ENCODE results near the gene FGF1.
"Not testable (repeated sequence)": the region's sequence is repeated elsewhere in the genome, so short reads cannot be mapped to it uniquely, and the experiment has no call there.

FGF1 gene

DNA sequence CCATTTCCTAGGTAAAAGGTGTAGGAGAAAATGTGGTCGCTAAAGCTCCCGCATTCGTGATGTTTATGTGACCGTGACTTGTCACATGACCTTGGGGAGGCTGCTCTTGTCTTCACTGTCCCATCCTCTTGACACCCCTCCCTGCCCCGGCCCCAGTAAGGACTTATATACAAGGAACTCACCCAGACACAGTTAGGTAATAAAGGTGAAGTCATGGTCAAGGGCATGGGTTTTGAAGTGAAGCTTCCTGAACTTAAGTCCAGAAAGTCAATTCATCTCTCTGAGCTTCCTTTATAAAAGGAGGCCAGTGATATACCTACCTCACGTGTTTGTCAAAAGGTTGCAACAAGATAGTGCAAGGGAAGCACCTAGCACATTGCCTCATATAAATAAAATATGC lies 17.6 kb downstream of the FGF1 start:
- no peak for ATAC-seq
- no peak for DNase-seq

DNA sequence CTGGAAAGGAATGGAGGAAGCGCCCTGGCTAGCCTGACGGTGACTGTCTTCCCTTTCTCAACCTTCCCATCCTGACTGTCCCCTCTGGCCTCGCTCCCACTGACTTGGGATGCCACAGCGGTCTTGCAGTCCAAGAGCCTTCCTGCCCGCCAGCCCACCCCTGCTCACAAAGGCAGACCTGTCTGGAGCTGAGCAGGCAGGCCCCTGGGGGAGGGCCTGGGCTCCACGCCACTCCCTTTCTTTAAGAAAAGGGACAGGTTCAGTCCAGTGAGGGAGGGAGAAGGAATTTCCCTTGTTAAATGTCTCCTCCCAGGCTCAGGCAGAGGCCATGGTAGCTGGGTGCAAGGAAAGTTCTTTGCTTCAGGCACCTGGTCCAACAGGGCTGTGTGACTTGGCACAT lies 18.1 kb downstream of the FGF1 start:
- no peak for ATAC-seq

GRCh38 chr5:142664636-142665035 lies 21.3 kb downstream of the FGF1 start:
- ATAC-seq (no peak), DNase-seq (no peak)

More for the DNA sequence above, 18.1 kb downstream of the FGF1 start:
- no peak for DNase-seq

GRCh38 chr5:142664067-142664466 lies 21.8 kb downstream of the FGF1 start:
- no peak for DNase-seq
- no peak for ATAC-seq

DNA sequence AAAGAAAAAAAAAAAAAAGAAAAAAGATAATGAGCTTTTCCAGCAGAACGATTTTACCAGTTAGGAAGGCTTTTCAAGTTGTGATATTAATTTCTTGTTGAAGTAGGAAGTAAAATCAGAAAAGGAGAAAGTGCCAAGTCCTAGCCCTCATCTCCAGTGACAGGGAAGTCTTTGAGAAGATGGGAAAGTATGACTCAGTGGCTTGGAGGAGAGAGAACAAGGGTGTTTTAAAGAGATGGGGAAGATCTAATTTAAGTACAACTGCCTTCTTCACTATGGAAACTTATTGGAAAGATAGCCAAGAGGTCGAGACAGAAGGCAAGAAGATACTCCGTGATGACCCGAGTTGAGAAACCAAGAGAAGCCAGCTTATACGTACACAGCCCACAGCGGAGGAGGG lies 22.6 kb downstream of the FGF1 start:
- ATAC-seq (no peak), DNase-seq (no peak)

GRCh38 chr5:142661957-142662356 lies 23.9 kb downstream of the FGF1 start:
- DNase-seq (no peak), ATAC-seq (no peak)

DNA sequence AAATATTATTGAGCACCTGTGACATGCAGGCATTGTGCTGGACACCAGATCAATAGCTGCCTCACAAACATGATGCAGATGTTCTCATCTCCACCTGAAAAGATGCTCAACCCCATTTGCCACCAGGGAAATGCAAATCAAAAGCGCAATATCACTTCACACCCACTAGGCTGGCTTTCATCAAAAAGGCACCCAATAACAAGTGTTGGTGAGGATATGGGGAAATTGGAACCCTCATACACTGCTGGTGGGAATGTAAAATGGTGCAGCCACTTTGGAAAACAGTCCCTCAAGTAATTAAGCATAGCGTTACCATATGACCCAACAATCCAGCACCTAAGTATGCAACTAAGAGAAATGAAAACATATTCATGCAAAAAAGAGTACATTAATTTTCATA lies 24.7 kb downstream of the FGF1 start:
- ATAC-seq (no peak), DNase-seq (no peak)

- DNase-seq (no peak), ATAC-seq (no peak)
These were observed 25.2 kb downstream of the FGF1 start for GRCh38 chr5:142660731-142661130.

DNA sequence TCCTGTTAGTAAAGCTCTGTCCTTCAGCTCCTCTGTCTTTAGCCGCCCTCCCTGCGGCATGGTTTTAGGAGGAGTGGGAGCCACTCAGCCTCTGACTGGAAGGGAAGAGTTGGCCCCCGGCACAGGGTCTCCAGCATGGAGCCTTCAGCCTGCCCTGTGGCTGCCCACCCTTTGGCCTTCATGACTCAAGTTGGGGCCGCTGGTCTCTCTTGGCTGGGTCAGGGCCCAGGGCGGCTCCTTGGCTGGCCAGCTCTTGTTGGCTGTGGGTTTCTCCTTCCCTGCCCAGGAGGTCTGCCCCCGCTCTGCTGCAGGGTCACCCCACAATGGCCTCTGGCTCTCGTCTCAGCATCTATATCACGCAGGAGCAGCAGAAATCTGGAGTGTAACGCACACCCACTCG lies 25.7 kb downstream of the FGF1 start:
- ATAC-seq: no peak
- no peak for DNase-seq

DNA sequence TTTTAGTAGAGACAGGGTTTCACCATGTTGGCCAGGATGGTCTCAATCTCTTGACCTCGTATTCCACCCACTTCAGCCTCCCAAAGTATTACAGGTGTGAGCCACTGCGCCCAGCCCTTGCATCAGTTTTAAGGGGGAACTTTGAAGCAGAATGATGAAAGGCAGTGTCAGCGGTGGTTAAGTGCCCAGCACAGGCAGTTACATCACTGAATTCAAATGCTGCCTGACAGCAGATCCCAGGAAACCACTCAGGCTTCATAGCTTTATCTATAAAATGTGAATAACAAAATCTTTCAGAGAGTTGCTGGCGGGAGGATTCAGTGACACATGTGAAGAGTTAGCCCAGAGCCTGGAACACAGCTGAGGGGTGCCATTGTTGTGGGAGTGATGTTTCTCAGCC lies 26.5 kb downstream of the FGF1 start:
- no peak for DNase-seq

GRCh38 chr5:142658278-142658677 lies 27.6 kb downstream of the FGF1 start:
- DNase-seq: no peak
- no peak for ATAC-seq

More for the DNA sequence above, 26.5 kb downstream of the FGF1 start:
- ATAC-seq: no peak

DNA sequence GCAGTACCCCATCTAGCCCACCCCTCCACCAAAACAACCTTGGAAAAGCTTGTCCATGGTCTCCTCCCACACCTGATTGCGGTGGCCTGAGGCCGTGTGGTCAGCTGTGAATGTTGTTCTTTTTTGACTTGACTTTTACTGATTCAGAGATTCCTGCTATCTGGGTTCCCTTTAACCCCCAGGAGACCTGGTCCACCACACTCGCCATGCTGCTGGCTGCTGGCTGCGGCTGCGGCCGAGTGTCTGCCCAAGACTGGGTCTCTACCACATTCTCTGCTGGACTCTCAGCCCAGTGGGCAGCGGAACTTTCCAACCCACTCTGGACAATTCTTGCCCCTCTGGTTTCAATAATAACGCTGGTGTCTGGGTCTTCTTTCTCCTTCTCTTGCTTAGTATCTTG lies 28.4 kb downstream of the FGF1 start:
- DNase-seq (no peak), ATAC-seq (no peak)

GRCh38 chr5:142655339-142656267 lies 30.3 kb downstream of the FGF1 start:
- DNase-seq (peak; percentile 84), ATAC-seq (peak; percentile 78)

- DNase-seq (no peak), ATAC-seq (no peak)
These were observed 31.3 kb downstream of the FGF1 start for GRCh38 chr5:142654578-142655058.

GRCh38 chr5:142653321-142653720 lies 32.6 kb downstream of the FGF1 start:
- ATAC-seq: no peak

DNA sequence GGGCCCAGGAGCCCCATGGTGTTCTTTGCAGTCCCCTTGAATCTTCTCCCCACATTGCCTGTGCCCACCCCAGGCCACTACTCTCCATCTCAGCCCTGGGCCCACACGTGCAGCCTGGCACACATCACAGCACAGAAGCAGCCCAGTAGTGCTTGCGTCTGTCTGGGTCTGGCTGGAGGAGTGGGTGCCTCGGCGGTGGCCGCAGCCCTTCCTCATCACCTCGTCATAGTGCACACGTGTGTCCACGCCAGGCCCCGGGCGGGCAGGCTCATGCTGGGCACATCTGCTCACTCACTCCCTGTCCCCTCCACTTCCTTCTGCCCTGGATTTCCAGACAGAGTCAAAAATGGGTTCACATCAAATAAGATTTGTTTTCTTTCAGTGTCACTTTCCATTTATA lies 33.3 kb downstream of the FGF1 start:
- ATAC-seq: no peak
- no peak for DNase-seq

More at GRCh38 chr5:142653321-142653720, 32.6 kb downstream of the FGF1 start:
- no peak for DNase-seq

DNA sequence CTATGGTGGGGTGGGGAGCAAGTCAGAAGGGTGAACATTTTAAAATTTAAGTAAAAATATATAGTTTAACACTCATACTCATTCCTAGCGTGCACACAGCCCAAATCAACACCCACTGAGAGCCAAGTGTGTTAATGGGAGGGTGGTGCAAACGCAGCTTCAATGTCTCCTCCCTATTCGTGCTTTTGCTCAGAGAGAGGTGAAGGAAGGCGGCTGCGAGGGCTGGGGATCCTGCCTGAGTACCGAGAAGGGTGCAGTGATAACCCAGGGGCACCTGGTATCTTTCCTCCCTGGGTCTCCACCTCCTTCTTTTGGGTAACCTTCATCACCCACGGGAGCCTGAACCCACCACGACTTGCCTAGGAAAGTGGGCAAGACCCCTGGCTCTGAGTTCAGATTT lies 35.0 kb downstream of the FGF1 start:
- no peak for ATAC-seq
- no peak for DNase-seq

DNA sequence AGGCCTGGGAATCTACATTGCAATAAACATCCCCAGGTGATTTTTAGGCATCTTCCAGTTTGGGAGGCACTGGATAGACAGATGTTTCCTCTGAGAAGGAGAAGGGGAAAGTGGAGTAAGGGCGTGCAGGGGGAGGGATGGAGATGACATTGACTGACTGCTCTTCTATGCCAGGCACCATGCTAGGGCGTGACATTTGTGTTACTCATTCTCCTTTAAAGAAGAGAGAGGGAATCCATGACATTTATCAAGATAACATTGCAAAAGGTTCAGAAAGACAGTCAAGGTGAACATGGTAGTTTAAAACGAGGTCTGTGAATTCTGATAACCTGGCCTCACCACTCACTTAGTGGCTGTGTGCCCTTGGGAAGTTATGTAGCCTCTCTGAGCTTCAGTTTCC lies 35.8 kb downstream of the FGF1 start:
- DNase-seq (no peak), ATAC-seq (no peak)

- DNase-seq, ATAC-seq: not testable (repeated sequence)
These were observed 37.8 kb downstream of the FGF1 start for GRCh38 chr5:142648108-142648507.

GRCh38 chr5:142645456-142645855 lies 40.4 kb downstream of the FGF1 start:
- ATAC-seq (no peak), DNase-seq (no peak)

DNA sequence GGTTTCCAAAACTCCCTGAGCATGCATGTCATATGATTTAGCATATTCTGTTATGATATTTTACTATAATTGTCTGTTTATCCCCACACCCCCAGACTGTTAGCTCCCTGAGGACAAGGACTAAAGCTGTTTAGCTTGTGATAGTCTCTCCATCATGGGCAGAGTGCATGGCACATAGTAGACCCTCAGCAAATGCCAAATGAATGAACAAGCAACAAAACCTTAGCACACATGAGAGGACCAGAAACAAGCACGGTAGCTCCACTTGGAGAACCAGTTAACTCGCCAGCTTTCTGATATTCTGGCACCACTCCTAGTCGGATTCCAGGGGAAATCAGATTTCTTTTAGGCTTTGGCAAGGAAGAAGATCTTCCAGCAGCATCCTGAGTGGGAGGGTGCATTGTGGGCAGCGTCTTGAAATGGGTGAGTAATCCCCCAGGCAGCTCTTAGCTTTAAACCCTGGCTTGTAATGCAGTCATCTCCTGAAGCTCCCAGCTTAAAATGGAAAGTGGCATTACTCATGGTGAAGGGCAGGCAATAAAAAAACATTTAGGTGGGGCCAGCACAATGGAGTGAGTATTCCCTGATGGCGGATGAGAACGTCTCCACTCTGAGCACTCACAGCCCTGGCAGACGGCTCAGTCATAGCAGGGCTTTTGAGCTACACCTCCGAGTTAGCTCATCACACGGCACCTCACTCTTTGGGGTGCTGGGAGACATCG lies 41.1 kb downstream of the FGF1 start:
- ATAC-seq: peak; percentile 23
- DNase-seq: no peak

- peak; percentile 23 for ATAC-seq
- DNase-seq: no peak
These were observed 41.8 kb downstream of the FGF1 start for GRCh38 chr5:142644127-142644526.

GRCh38 chr5:142643634-142644033 lies 42.3 kb downstream of the FGF1 start:
- DNase-seq: no peak
- ATAC-seq: no peak

Measured in stimulated activated naive CD8-positive, alpha-beta T cell treated with anti-CD3 and anti-CD28 coated beads, Interleukin-15, Interleukin-2, amounts not matched to agents 100 U/mL and 50 U/mL, for 24 hours (primary cell).